Embryonic facial prominence (tissue), 1 donor: ENCODE measurements around the gene C2orf68.
"Not testable (repeated sequence)": the region's sequence is repeated elsewhere in the genome, so short reads cannot be mapped to it uniquely, and the experiment has no call there.

Source experiments
- DNase-seq: peaks from one replicate; pipeline ENCODE4 v3.0.0-alpha.2; 2016; ENCODE audit errors: extremely low spot score

The C2orf68 gene

GRCh38 chr2:85631316-85631715 is 19.4 kb upstream of the C2orf68 start:
- no peak for DNase-seq

- no peak for DNase-seq
These were observed 16.8 kb upstream of the C2orf68 start for GRCh38 chr2:85628658-85629057.

GRCh38 chr2:85623991-85624390 is 12.1 kb upstream of the C2orf68 start:
- no peak for DNase-seq

GRCh38 chr2:85621338-85621737 is 9.5 kb upstream of the C2orf68 start:
- DNase-seq, result no peak

- DNase-seq, result no peak
These were observed 7.8 kb upstream of the C2orf68 start for GRCh38 chr2:85619617-85620016.

- not testable (repeated sequence) for DNase-seq
These were observed 5.9 kb upstream of the C2orf68 start for GRCh38 chr2:85617723-85618122.

- DNase-seq, result no peak
These were observed 3.5 kb upstream of the C2orf68 start for GRCh38 chr2:85615413-85615728.

- not testable (repeated sequence) for DNase-seq
These were observed 2.9 kb upstream of the C2orf68 start for GRCh38 chr2:85614757-85615156.

- DNase-seq, result no peak
These were observed 2.0 kb upstream of the C2orf68 start for GRCh38 chr2:85613717-85614515.

GRCh38 chr2:85611217-85611704 is 605 bp downstream of the C2orf68 start:
- no peak for DNase-seq

GRCh38 chr2:85607268-85608215 is 4.3 kb downstream of the C2orf68 start:
- no peak for DNase-seq

GRCh38 chr2:85606116-85606455 is 5.8 kb downstream of the C2orf68 start:
- no peak for DNase-seq

- peak; percentile 58 for DNase-seq
These were observed 6.3 kb downstream of the C2orf68 start for GRCh38 chr2:85605406-85606115.

GRCh38 chr2:85604568-85605339 is 7.1 kb downstream of the C2orf68 start:
- DNase-seq, result no peak

- not testable (repeated sequence) for DNase-seq
These were observed 7.8 kb downstream of the C2orf68 start for GRCh38 chr2:85604133-85604444.

GRCh38 chr2:85602476-85603234 is 9.2 kb downstream of the C2orf68 start, which contains the start of gene TMEM150A:
TMEM150A (minus strand) TSS chr2:85602698; CDS start chr2:85601948, 750 bp downstream.
- DNase-seq, result peak; percentile 50

GRCh38 chr2:85601771-85602475 is 9.9 kb downstream of the C2orf68 start:
- DNase-seq, result no peak

- DNase-seq, result no peak
These were observed 10.7 kb downstream of the C2orf68 start for GRCh38 chr2:85600951-85601770.

GRCh38 chr2:85600235-85600575 is 11.7 kb downstream of the C2orf68 start:
- no peak for DNase-seq
